T-helper 2 cell (primary cell): ENCODE data around the gene KNG1.
"Not testable (repeated sequence)": the region's sequence is repeated elsewhere in the genome, so short reads cannot be mapped to it uniquely, and the experiment has no call there.

ENCODE experiments used
- DNase-seq, 5 experiments: peaks; one replicate each; pipeline versions ENCODE4 v3.0.0 to v3.0.0-alpha.2; 2012 to 2022
- total RNA-seq, 2 donors: gene quantifications; one replicate each; lab custom pipeline; 2026; lab: John Stamatoyannopoulos, UW

Gene KNG1
- total RNA-seq: 0 reads per million in 2 donors

DNA sequence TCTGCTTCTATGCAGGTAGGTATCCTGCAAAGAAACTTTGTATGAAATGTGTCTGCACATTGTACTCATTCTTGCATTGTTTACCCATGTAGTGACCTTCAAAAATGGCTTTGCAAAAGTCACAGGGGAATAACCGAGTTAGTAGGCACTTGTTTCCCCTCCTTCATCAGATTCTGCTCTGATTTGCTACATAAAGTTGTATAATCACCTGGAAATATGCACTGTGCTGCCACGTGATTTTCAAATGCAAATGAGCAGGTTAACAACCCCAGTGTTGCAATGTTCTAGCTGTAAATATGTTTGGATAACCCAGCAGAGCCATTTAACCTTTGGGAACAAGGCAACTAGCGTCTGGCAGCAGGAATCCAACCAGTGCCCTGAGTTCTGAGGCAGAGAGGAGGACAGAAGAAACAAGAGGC lies at the start of gene KNG1:
KNG1 (plus strand) TSS at position 321 of the 419 bp plus-strand sequence. CDS start 184 bp downstream, outside the sequence.
- DNase-seq: no peak

DNA sequence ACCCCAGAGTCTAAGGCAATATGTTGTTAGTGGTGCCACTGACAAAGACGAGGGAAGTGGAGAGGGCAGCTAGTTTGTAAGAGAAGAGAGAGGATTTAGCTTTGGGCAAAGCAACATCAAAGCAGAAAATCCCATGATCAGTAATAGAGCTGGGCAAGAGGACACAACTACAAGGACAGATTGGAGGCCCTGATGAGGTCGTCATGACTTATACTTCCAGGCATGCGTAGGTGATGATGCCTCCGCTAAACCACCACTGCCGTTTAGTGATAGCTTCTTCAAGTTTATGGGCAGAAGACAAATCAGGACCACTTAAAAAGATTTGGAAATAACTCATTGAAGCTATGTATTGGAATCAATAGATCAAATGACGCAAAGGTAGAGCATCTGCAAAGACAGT lies 48.7 kb upstream of the KNG1 start:
- DNase-seq: no peak

DNA sequence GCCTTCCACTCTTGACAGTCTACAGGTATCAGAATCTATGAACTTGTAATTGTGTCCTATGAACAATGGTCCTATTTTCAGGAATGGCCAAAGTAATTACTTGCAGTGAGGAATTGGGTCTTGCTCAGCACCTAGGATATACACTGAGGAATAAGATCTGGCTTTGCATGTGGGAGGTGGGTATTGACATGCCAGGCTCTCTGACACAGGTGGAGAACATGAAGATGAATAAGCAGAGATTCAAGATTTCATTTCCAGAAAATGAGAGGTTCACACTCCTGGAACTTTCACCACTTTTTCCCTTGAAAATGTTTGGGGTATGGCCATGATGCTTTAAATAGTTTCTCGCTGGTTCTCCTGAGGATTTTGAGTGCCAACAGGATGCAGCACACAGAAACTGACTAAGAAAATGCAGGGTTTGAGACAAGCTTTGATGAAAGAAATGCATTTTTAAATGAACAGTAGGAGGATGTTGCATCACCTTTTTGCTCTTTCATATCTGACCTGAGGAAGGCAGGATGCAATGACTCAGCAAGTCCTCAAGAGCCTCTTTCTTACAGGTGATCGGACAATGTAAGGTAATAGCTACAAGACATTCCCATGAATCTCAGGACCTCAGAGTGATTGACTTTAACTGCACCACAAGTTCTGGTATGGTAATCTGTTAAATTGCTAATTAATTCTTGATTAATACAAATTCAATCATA lies 47.6 kb upstream of the KNG1 start:
- DNase-seq: peak in 1 of 5 experiments; percentile 35

DNA sequence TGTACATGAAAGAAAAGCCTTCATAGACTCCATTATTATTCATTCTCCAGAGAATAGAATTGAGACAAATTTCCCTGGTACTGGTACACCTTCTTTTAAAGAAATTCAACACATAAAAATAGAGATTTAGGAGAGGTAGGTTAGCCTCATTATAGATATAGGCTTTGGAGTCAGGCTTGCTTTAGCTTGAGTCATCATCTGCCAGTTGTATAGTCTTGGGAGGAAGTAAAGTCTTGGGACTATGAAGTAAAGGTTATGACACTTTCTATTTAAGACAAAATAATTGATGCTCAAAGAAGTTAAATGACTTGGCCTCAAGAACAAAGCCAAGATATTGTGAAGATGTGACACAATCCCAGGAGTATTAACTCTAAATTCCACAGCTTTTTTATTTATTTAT lies 47.0 kb upstream of the KNG1 start:
- DNase-seq: no peak

DNA sequence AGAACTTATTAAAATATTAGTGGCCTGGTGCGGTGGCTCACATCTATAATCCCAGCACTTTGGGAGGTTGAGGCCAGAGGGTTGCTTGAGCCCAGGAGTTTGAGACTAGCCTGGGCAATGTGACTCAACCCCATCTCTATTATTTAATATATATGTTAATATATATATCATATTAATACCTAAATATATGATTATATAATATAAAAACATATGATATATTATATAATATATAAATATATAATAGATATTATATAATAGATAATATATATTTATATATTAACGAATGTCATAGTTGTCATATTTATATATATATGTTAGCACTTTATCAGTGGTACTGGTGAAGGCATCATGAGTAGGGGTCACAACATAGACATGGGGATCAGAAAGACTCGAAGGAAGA lies 46.1 kb upstream of the KNG1 start:
- no peak for DNase-seq

DNA sequence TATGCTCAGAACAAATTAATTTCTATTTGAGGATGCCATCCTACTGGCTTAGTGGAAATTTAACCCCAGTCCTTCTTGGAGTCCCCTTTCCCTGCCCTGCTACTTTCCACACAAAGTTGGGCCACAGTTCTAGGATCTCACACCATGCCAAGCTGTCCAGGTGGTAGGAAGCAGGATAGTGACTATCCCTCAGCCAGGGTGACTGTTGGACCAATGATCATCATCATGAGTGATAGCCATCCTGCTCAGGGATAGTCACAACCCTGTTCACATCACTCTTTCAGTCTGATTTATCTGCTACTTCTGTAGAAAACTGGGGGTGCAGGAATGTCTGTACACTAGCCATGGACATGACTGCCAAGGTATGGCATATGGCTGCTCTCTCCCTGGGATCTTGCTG lies 38.6 kb upstream of the KNG1 start:
- no peak for DNase-seq

DNA sequence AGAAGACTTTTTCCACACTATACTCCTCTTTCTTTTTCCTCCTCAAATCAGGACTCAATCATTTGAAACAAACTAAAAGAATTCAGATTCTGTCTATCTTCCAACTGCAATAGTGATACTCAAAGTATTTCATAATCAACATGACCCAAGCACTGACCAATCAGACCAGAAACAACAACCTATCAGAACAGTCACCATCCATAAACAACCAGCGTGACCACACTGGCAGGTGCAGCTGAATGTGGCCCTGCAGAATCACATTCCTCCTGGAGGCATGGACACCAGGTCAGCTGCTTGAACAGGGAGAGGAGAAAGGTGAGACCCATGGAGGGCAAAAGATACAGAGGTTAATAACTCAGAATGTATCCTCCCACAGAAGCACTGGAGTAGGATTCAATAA lies 38.0 kb upstream of the KNG1 start:
- DNase-seq: no peak

DNA sequence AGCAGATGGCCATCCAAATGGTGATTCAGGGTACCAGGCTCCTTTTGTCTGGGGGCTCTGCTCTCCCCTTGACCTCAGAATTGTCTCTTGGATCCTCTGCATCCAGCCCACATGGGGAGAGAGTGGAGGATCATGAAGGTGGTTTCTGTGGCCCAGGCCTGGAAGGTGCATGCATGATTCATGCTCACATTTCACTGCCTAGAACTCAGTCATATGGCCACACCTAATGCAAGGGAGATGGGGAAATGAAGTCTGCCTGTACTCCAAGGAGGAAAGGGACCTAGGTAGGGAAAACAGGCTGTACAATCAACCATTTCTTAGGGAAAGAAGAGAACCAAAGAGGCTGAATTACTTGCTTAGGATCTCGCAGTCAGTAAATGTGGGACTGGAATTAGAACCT lies 36.3 kb upstream of the KNG1 start:
- no peak for DNase-seq

DNA sequence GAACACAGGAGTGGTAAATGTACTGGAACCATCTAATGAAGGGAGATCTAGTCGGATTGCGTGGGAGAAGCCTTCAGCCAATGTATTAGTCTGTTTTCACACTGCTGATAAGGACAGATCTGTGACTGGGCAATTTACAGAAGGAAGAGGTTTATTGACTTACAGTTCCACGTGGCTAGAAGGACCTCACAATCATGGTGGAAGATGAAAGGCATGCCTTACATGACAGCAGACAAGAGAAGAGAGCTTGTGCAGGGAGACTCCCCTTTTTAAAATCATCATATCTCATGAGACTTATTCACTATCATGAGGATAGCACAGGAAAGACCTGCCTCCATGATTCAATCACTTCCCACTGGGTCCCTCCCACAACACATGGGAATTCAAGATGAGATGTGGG lies 34.3 kb upstream of the KNG1 start:
- DNase-seq: no peak

DNA sequence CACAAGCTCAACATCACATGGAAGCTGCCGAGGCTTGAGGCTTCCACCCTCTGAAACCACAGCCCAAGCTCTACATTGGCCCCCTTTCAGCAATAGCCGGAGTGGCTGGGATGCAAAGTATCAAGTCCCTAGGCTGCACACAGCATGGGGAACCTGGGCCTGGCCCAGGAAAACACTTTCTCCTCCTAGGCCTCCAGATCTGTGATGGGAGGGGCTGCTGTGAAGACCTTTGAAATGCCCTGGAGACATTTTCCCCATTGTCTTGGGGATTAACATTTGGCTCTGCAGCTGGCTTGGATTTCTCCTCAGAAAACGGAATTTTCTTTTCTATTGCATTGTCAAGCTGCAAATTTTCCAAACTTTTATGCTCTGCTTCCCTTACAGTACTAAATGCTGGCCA lies 33.2 kb upstream of the KNG1 start:
- no peak for DNase-seq

DNA sequence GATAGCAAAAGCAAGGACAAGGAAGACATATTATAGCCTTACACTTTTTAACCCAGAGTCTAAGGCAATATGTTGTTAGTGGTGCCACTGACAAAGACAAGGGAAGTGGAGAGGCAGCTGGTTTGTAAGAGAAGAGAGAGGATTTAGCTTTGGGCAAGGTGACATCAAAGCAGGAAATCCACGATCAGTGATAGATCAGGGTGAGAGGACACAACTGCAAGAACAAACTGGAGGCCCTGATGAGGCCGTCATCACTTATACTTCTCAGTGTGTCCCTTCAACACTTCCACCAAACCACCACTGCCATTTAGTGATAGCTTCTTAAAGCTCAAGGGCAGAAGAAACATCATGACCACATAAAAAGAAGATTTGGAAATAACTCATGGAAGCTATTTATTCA lies 30.7 kb upstream of the KNG1 start:
- DNase-seq: not testable (repeated sequence)

DNA sequence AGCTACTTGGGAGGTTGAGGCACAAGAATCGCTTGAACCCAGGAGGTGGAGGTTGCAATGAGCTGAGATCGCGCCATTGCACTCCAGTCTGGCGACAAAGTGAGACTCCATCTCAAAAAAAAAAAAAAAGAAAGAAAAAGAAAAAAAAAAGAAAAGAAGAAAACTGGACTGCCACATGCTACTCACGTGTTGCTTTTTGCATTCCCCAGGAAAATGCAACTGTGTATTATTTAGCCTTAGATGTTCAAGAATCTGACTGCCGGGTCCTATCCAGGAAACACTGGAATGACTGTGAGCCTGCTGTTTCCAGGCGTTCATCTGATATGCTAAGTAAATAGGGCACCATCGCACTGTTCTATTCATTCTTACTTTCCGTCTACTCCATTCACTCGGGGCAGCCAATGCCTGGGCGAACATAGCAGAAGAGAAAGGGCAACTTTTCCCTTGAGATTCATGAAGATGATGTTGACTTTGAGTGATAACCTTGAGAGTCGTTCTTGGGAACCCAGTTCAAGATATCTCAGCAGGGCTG lies 30.0 kb upstream of the KNG1 start:
- DNase-seq: no peak

DNA sequence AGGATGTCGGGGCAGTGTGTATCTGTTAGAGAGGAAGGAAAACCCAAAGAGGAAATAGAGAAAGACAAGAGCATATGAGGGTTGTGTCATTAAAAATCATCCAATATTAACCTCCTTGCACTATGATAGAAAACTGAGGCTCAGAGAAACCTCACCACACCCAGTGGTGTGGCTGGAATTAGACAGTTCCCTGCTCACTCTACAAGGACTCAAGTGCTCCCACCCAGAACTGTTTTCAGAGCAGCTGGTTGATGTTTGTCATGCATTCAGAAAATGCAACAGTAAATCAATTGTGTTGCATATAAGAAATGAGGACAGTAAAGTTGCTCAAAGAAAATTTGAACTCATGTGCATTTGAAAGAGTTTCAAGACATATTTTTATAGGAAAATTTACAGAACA lies 26.9 kb upstream of the KNG1 start:
- not testable (repeated sequence) for DNase-seq

DNA sequence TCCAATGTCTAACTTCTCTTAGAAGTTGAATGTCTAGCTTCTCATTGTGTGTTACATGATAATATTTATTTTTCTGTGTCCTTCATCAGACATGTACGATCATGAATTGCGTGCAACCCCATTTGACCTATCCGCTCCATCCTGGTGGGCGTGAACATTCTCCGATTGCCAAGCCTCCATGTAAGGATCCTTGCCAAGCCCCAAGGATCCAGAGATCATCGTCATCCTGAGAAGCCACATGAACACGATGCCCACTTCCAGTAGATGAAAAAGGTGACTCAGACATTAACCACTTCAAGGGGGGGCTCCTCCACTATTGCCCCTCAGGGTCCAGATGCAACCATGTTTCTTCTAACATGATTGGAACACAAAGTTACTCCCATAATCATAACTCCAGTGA lies 25.5 kb upstream of the KNG1 start:
- DNase-seq: no peak

DNA sequence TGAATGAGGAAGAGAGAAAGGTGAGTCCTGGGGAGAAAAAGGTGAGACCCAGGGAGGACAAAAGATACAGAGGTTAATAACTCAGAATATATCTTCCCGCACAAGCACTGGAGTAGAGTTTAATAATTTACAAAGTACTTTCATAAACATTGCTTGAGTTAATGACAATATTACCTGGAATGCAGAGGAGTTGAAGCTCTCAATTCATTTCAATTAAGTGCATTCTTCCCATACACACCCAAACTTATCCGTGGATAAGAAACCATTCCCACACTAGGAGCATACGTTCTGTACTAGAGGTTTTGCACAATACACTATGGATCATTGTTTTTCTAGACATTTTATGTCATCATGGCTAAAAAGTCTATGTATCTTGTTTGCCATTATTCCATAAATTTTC lies 23.3 kb upstream of the KNG1 start:
- DNase-seq: no peak

DNA sequence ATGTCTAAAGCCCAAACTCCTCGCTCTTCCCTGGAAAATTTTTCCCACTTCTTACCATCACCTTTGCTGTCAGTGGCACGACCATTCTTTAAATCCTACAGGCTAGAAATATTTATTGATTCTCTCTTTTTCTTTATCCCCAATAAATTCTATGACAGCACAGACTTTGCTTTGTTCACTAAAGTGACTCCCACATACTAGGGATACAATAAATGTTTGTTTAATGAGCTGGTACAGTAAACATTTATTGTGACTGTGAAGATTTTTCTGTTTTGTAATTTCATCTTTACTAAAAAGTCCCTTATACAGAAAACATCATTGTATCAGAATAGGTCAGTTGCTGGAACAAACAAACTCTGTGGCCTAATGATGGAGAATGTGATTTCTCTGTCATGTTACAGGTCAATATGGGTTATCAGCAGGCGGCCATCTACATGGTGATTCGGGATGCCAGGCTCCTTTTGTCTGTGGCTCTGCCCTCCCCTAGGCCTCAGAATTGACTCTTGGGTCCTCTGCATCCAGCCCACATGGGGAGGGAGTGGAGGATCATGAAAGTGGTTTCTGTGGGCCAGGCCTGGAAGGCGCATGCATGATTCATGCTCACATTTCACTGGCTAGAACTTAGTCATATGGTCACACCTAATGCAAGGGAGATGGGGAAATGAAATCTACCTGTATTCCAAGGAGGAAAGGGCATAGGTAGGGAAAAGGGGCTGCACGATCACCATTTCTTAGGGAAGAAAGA lies 22.7 kb upstream of the KNG1 start:
- no peak for DNase-seq

DNA sequence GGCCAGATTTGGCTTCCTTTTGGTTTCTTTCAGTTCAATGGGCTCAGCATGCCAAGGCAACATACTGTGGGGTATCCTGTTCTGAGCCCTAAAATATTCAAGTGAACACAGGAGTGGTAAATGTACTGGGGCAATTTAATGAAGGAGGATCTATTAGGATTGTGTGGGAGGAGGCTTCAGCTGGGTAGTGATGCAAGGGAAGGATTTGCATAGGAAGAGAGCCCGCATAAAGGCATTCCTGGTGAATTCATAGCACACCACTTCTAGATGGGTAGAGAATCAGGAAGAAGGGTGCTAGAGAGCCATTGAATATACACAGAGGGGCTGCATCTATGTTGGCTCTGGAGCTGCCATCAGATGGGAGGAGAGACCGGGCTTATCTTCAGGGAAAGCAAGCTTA lies 20.6 kb upstream of the KNG1 start:
- DNase-seq: no peak

DNA sequence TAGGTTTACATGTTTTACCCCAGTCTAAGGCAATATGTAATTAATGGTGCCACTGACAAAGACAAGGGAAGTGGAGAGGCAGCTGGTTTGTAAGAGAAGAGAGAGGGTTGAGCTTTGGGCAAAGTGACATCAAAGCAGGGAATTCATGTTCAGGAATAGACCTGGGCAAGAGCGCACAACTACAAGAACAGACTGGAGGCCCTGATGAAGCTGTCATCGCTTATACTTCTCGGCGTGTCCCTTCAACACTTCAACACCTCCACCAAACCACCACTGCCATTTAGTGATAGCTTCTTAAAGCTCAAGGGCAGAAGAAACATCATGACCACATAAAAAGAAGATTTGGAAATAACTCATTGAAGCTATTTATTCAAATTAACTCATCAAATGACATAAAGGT lies 19.6 kb upstream of the KNG1 start:
- no peak for DNase-seq

DNA sequence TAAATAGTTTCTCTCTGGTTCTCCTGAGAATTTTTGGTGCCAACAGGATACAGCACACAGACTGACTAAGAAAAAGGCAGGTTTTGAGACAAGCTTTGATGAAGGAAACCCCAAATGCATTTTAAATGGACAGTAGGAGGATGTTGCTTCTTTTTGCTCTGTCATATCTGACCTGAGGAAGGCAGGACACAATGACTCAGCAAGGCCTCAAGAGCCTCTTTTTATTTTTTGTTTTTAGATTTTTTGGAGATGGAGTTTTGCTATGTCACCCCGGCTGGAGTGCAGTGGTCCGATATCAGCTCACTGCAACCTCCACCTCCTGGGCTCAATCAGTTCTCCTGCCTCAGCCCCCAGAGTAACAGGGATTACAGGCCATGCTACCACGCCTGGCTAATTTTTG lies 16.9 kb upstream of the KNG1 start:
- DNase-seq: peak in 1 of 5 experiments; percentile 49

DNA sequence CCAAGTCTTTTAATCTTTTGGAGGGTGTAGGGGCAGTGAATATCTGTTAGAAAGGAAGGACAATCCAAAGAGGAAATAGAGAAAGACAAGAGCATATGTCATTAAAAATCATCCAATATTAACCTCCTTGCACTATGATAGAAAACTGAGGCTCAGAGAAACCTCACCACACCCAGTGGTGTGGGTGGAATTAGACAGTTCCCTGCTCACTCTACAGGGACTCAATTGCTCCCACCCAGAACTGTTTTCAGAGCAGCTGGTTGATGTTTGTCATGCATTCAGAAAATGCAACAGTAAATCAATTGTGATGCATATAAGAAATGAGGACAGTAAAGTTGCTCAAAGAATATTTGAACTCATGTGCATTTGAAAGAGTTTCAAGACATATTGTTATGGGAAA lies 14.7 kb upstream of the KNG1 start:
- DNase-seq: not testable (repeated sequence)

DNA sequence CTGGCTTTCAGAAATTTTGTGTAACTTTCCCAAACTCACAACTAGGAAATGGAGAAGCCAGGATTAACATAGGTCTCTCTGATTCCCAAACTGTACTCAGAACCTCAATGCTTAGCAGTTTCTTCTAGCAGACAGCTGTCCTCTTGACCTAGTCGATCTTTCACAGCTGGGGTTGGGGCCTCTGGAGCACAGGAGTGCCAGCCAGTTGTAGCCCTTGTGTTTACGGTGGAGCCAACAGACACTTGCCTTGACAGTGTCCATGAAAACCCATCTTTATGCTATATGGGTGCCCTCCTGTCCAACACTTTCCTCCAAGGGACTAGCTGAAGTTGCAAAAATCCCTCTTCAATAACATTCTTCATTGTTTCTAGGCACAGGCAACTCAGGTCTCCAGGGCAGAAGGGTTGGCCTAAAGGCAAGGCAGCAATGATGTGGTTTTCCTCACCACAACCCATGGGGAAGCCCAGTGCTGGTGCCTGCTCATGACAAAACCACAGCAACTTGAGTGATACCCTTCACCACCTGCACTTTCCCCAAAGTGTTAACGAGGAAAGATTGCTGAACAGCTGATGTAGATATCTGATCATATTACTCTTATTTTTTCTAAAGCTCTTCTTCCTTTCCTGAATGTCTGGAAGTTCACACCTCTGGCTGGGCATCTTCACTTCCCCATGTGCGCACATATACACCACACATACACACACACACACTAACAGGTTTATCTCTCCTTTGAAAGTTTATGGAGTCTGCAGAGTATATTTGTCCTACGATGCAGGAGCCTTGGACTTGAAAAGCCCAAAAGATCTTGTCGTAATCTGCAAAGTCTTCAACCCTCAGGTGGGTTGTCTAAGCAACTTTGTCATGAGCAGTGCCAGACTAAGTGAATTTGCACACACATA lies 11.0 kb upstream of the KNG1 start:
- peak in 2 of 5 experiments; percentile 10 to 79 for DNase-seq

DNA sequence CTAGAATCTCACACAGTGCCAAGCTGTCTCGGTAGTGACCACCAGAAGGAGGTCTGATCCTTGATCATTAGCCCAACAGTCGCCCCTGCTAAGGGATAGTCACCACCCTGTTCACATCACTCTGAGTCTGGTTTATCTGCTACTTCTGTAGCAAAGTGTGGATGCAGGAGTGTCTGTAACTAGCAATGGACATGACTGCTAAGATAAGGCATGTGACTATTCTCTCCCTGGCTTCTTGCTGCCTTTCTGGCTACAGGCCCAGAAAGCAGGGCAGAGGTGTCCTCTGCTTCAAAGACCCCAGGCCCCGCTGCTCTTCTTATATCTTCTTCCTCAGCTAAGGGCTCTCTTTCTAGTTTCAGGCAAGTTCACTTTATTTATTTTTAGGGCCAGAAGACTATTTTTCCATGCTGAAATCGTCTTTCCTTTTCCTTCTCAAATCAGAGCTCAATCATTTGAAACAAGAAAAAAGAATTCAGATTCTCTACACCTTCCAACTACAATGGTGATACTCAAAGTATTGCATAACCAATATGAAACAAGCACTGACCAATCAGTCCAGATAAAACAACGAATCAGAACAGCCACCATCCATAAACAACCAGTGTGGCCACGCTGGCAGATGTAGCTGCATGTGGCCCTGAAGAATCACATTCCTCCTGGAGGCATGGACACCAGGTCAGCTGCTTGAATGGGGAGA lies 8.0 kb upstream of the KNG1 start:
- DNase-seq: no peak
